HG03135 (cell line): ENCODE results near the gene IL1RN.

Source experiments
- ATAC-seq: cut with Tn5 transposase; IDR thresholded peaks from one replicate; pipeline ENCODE4 v1.9.1; 2021; ENCODE audit warnings: mild to moderate bottlenecking, moderate library complexity; ENCODE audit not compliant: unreplicated experiment

Gene IL1RN

DNA sequence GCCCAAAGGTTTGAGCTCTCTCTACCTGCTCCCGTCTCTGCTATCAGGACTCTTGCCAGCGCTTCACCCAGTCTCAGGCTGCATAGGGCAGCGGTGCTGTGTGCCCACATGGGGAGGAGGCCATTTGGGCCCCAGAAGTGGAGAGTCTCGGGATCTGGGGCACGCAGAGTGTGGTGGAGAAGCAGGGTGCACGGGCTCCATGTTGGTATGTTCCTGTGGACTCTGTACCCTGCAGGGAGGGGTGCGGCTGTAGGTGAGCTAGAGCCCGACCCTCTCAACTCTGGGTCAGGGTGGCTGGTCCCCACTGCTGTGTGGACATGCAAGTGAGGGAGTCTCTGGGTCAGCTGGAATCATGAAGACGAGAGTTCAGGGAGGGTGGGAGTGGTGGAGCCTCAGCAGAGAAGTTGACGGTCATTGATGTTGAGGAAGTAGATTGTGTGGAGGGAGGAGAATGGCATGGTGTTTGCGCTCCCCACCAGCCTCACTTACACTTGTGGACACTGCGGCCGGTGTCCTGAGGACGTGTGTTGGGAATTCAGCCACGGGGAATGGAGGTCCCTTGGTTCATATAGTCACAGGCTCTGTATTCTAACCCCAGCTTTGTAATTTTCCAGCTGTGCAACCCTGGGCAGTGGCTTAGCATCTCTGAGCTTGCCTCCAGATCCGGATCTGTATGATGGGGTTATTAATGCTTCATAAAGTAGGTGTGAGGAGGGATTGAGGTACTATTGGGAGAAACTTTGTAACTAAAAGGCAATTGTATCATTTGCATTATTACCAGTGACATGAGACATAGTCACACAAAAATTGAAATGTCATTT is 45.5 kb downstream of the IL1RN start:
- no peak for ATAC-seq

DNA sequence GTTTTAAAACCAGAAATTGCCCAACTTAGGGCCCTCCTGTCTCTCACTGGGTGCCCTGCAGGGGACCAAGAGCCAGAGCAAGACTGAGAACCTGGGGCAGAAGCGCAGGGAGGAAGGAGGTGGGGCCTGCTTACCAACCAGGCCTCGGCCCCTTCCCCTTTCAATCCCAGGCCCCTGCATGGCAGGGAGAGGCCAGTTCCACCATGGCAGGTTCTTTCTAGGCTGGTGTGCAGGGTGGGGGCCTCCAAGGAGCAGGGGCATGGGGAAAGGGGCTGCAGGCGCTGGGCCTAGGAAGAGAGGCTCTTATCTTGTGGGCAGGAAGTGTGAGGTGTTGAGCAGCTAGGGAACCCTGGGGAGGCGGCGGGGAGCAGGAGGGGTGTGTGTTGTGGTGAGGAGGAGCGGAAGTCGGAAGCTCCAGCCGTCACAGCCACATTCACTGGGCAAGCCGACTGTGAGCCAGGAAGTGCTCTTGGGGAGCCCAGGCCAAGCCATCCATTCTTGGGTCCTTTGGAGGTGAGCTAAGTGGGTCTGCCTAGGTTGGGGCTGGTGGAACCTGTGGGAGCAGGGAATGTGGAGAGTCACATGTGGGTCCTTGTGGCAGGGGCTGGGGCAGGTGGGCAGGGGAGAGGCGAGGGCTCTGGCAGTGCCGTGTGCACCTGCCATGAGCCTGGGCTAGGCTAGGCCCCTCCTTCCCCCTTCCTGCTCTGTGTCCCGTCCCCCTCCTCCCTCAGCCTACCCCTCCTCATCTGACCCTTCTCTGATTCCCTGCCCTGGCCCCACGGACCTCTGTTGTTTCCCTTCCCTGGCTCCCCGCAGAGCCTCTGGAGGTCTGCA is 46.4 kb downstream of the IL1RN start, which contains the start of gene PSD4:
TSS of gene PSD4 (plus strand) at position 430 of the 834 bp plus-strand sequence. CDS start 8,486 bp downstream, outside the sequence.
- ATAC-seq = peak; percentile 78

GRCh38 chr2:113174376-113174750 is 47.0 kb downstream of the IL1RN start:
- ATAC-seq = no peak

GRCh38 chr2:113175042-113175628 is 47.7 kb downstream of the IL1RN start:
- ATAC-seq = peak; percentile 78

- no peak for ATAC-seq
Measured at GRCh38 chr2:113175736-113176695, 48.6 kb downstream of the IL1RN start.

DNA sequence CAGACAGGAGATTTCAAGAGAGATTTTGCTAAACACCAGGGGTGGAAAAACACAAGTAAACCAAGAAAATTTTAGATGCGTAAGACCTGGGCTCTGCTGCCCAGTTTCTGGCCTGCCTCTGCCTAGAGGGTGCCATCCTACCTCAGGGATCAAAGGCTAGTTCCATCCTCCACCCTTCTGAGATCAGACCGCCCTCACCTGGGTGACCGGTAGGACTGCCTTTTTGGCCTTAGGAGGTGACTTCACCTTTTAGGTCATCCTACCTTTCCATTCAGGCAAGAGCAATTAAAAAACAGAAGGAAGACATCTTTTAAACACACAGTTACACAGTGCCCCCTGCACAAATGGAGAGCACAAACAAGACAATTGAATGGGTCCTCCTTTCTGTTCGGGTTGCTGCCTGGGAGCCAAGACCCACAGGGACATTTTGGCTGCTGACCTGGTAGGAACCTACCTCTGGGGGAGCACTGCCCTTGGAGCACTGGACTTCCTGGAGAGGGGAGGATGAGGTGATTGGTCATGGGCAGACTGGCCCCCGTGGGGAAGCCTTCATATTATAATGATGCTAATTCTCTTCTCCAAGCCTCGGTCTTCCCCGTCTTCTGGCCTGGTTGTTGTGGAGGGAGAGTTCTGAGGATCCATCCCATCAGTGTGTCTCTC is 49.4 kb downstream of the IL1RN start:
- no peak for ATAC-seq

GRCh38 chr2:113178069-113178746 is 50.8 kb downstream of the IL1RN start:
- ATAC-seq = no peak

- ATAC-seq = no peak
Measured at GRCh38 chr2:113178891-113179290, 51.5 kb downstream of the IL1RN start.

DNA sequence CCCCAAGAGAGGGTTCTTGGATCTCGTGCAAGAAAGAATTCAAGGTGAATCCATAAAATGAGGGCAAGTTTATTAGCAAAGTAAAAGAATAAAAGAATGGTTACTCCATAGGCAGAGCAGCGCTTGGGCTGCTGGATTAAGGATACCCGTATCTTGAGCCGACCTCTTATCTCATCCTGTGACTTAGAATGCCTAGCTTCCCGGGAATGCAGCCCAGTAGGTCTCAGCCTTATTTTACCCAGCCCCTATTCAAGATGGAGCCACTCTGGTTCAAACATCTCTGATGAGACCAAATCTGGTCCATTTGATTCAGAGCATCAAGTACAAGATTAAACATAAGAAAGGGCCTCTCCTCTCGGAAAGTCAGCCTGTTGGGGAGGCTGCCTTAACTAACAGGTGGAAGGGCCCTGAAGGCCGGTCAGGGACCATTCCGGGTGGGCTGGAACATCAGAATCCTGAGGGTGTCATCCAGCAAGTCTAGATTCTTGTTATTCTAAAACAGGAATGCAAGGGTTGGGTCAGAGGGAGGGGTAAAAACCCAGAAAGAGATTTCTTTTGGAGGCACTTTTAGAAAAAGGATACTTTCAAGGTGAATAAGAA is 52.1 kb downstream of the IL1RN start:
- no peak for ATAC-seq

- no peak for ATAC-seq
Measured at GRCh38 chr2:113180131-113180946, 52.9 kb downstream of the IL1RN start.

DNA sequence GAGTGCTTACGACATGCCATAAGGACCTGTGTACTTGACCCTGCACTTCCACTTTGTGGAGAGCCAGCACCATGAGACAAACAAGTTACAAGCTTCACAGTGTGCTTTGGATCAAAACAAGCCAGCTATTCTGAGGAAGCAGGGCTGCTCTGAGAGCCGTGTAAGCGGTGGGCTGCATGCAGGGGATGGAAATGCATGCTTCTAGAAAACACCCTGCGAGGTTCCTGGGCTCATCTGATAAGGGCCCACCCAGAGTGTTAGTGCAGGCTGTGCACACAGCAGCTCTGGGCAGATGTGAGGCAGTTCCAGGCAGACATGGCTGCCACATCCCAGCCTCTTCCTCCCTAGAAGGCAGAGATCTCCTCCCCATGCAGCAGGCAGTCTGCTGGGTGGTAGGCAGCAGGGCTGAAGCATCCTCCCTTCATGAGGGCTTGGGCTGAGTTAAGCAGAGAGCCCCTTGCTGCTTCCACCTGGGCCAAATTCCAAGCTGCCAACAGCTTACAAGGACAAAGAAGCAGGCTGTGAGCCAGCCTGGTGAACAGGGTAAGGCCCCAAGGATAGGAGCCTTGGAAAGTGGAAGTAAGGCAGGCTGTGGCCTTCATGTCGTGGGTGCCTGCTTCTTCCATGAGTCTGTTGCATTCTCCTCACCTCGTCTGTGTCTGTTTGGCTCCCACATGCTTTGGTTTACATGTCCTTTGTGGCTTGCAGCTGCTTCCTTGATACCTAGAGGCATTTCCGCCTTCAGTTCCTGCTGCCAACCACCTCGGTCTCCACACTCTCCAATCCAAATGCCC is 54.1 kb downstream of the IL1RN start:
- ATAC-seq = no peak

DNA sequence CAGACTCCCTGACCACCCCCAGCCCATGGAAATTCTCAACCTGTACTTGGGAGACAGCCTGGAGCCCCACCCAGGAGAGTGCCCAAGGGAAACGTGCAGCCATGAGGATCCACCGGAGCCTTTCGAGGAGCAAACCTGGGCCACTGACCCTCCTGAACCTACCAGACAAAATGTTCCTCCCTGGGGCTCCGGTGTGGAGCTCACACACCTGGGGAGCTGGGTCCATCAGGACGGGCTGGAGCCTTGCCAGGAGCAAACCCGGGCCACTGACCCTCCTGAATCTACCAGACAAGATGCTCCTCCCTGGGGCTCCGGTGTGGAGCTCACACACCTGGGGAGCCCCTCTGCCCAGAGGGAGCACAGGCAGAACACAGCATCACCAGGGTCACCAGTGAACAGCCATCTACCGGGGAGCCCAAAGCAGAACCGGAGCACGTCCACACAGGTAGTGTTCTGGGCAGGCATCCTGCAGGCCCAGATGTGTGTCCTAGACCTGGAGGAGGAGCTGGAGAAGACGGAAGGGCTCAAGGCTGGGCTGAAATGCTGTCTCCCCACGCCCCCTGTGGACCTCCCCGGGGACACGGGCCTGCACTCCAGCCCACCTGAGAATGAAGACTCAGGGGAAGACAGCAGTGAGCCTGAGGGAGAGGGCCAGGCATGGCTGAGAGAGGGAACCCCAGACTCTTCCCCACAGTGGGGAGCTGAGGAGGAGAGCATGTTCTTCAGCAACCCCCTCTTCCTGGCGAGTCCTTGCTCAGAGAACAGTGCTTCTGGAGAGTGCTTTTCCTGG is 55.3 kb downstream of the IL1RN start:
- no peak for ATAC-seq

GRCh38 chr2:113183264-113183663 is 55.9 kb downstream of the IL1RN start:
- ATAC-seq = no peak
